ENCODE measurements around the gene ACKR2. TPM values are rescaled to one million over a fixed set of nuclear protein-coding genes. Genes with fewer than 3 reads are reported as not detected.

The ACKR2 gene
- total and polyA plus RNA-seq, 2 donors (not counting 3 experiments of a cell fraction or from before 2014, with no cell fraction given) = 0.01 TPM; not detected in 1

GRCh38 chr3:42887084-42887483 lies 77.8 kb downstream of the ACKR2 start:
- H3K27ac ChIP-seq (ENCODE audit: insufficient read depth, low read depth, low read length) = no peak overlapping the region
- H3K4me1 ChIP-seq (ENCODE audit: control insufficient read depth, extremely low read depth, insufficient read depth, low read length) = no peaks in the 10 kb centered on the region
- H3K4me2 ChIP-seq (ENCODE audit: insufficient read depth, low read length) = no peak overlapping the region
- H3K27me3 ChIP-seq (ENCODE audit: control insufficient read depth in 2 of 2, insufficient read depth in 2 of 2, low read length in 2 of 2) = peaks cover 0 to 6% of the 10 kb centered on the region in 2 experiments
- no peak overlapping the region for H2AFZ ChIP-seq (ENCODE audit: low read depth, low read length)
- ChIA-PET CTCF (no interaction called here), POLR2A (no interaction called here)
- no peaks in the 10 kb centered on the region for H3K36me3 ChIP-seq (ENCODE audit: control insufficient read depth in 2 of 2, extremely low read depth in 1 of 2, insufficient read depth in 2 of 2, low read length in 2 of 2)
- no TSS peak for BruUV-seq (replicated peaks)
- intact Hi-C loops (cut with micrococcal nuclease) = no loop called here
- no peaks in the 10 kb centered on the region for H4K20me1 ChIP-seq (replicated peaks; ENCODE audit: control insufficient read depth, extremely low read depth, insufficient read depth, low read length)
- H3K9me3 ChIP-seq (replicated peaks; ENCODE audit: control insufficient read depth, insufficient read depth, low read length) = no peaks in the 10 kb centered on the region
- H3K9me1 ChIP-seq (replicated peaks; ENCODE audit: control insufficient read depth, extremely low read depth, insufficient read depth, low read length) = no peaks in the 10 kb centered on the region
- H3K4me3 ChIP-seq (replicated peaks in 1 of 3; ENCODE audit: insufficient read depth in 1 of 3, low read depth in 1 of 3, low read length in 3 of 3) = no peak overlapping the region
- FAIRE-seq (no peak), DNase-seq (ENCODE audit: low read depth, low spot score) (no peak)
- TF ChIP-seq POLR2AphosphoS5 (IDR thresholded peaks at IDR 0.05; ENCODE audit: insufficient read depth, low read depth, low read length) (no peak), FOS (IDR thresholded peaks at IDR 0.05; ENCODE audit: borderline replicate concordance, insufficient read depth, low read length) (no peak), MAX (IDR thresholded peaks at IDR 0.05; ENCODE audit: insufficient read depth, insufficient read length) (no peak), POLR2A (IDR thresholded peaks at IDR 0.05; ENCODE audit: low read depth, low read length) (no peak), CTCF (IDR thresholded peaks at IDR 0.05; ENCODE audit: extremely low read depth in 1 of 2, insufficient read depth in 1 of 2, low read depth in 1 of 2, low read length in 2 of 2) (no peak), MYC (IDR thresholded peaks at IDR 0.05; ENCODE audit: low read depth, low read length) (no peak), EZH2 (IDR thresholded peaks at IDR 0.05; ENCODE audit: borderline replicate concordance, low read depth, low read length, severe bottlenecking) (no peak), GATA2 (IDR thresholded peaks at IDR 0.05; ENCODE audit: insufficient read depth, insufficient read length, low read depth, low read length) (no peak), JUN (IDR thresholded peaks at IDR 0.05; ENCODE audit: borderline replicate concordance, insufficient read depth, insufficient read length, low read depth) (no peak)
- dilution Hi-C loops (cut with MboI; ENCODE audit: extremely low pct_ligation_motif_present, low sequenced_read_pairs) = no loop called here
- no peak overlapping the region for H3K9ac ChIP-seq (replicated peaks; ENCODE audit: extremely low read depth, insufficient read depth, low read length)
- H3K79me2 ChIP-seq (ENCODE audit: control insufficient read depth, insufficient read depth, low read length) = no peaks in the 10 kb centered on the region

Data from endothelial cell of umbilical vein (primary cell).